HCT116 (cell line): Measurements from ENCODE around the gene R3HDML. TPM values are rescaled to one million over a fixed set of nuclear protein-coding genes. Genes with fewer than 3 reads are reported as not detected.

ENCODE experiments used
- ATAC-seq: fragments of 200-7000 bp; cut with Tn5 transposase; 2 replicates; pipeline ENCODE4 v1.9.1; 2020; ENCODE audit warnings: mild to moderate bottlenecking, moderate library complexity
- BruUV-seq: library from RNA; stranded (reverse); fragments of 400-500 nt; replicated peaks from 2 replicates; lab custom pipeline; 2021; lab: Mats Ljungman, UMichigan
- CTCF ChIA-PET: fragments of 300-600 bp; sonication (Branson Sonifier 250); formaldehyde crosslinking; loops from one replicate; lab custom pipeline; 2021; ENCODE audit warnings: antibody characterized with exemption; lab: Charles Lee
- POLR2A ChIA-PET: fragments of 300-600, 350-600 bp; sonication (Branson Sonifier 250); formaldehyde crosslinking; loops from one replicate; lab custom pipeline; 2021; ENCODE audit warnings: antibody characterized with exemption; lab: Charles Lee
- RAD21 ChIA-PET, 2 experiments: fragments of 300-600 bp; sonication (Branson Sonifier 250); formaldehyde crosslinking; loops; one replicate each; lab custom pipeline; 2023; ENCODE audit warnings: low total read pairs in 2 of 2; ENCODE audit not compliant: uncharacterized antibody in 2 of 2, unreplicated experiment in 2 of 2, low non-redundant PET in 1 of 2; lab: Charles Lee
- DNase-seq: peaks from one replicate; pipeline ENCODE4 v3.0.0-alpha.2; 2010; ENCODE audit warnings: low read depth, low spot score
- H2AFZ ChIP-seq: fragments of 200-600 bp; shearing (Covaris generic), sonication (generic); 2 replicates; pipeline ENCODE4 v1.6.1; 2017; ENCODE audit warnings: low read depth, mixed run types, mixed read lengths, antibody characterized with exemption, low read length; ENCODE audit not compliant: poor library complexity, severe bottlenecking
- H3K27ac ChIP-seq: 2 replicates; pipeline ENCODE4 v1.5.1; 2012; ENCODE audit warnings: low read depth, low read length
- H3K27me3 ChIP-seq: fragments of 200-600 bp; sonication (generic); 2 replicates; pipeline ENCODE4 v1.6.1; 2016; ENCODE audit warnings: mixed run types, low read length, mixed read lengths; ENCODE audit not compliant: insufficient read depth
- H3K36me3 ChIP-seq, 2 experiments: fragments of 200-500 bp in 1 of 2; fragments of 200-600 bp in 1 of 2; sonication (Bioruptor generic) in 1 of 2; sonication (generic) in 1 of 2; 2 replicates each; pipeline versions ENCODE4 v1.5.1 to v1.6.1; 2014 to 2016; ENCODE audit warnings: low read length in 2 of 2, inconsistent platforms in 1 of 2, mixed read lengths in 1 of 2, mixed run types in 1 of 2; ENCODE audit not compliant: insufficient read depth in 2 of 2, control insufficient read depth in 1 of 2
- H3K4me1 ChIP-seq, 2 experiments: fragments of 200-600 bp in 1 of 2; sonication (generic) in 1 of 2; 2 replicates each; pipeline versions ENCODE4 v1.5.1 to v1.6.1; 2012 to 2017; ENCODE audit warnings: low read length in 2 of 2, inconsistent platforms in 1 of 2, mild to moderate bottlenecking in 1 of 2, mixed read lengths in 1 of 2, mixed run types in 1 of 2, moderate library complexity in 1 of 2; ENCODE audit not compliant: insufficient read depth in 2 of 2, control insufficient read depth in 1 of 2
- H3K4me2 ChIP-seq: fragments of 200-600 bp; sonication (generic); 2 replicates; pipeline ENCODE4 v1.6.1; 2017; ENCODE audit warnings: mixed run types, low read length, mixed read lengths
- H3K4me3 ChIP-seq, 2 experiments: fragments of 200-600 bp in 1 of 2; sonication (generic) in 1 of 2; replicated peaks in 1 of 2; 2 replicates each; pipeline ENCODE4 v1.5.1; 2011 to 2016; ENCODE audit warnings: low read length in 2 of 2, control low read depth in 1 of 2, low read depth in 1 of 2, mild to moderate bottlenecking in 1 of 2, mixed read lengths in 1 of 2, mixed run types in 1 of 2
- H3K79me2 ChIP-seq: fragments of 200-600 bp; sonication (generic); 2 replicates; pipeline ENCODE4 v1.6.1; 2017; ENCODE audit warnings: mild to moderate bottlenecking, mixed run types, low read length, moderate library complexity, mixed read lengths; ENCODE audit not compliant: insufficient read depth
- H3K9ac ChIP-seq: fragments of 200-600 bp; sonication (generic); 2 replicates; pipeline ENCODE4 v1.6.1; 2016; ENCODE audit warnings: low read length, mixed read lengths
- H3K9me2 ChIP-seq: fragments of 200-600 bp; sonication (generic), shearing (Covaris generic); 2 replicates; pipeline ENCODE4 v1.6.1; 2017; ENCODE audit warnings: mixed run types, mild to moderate bottlenecking, moderate library complexity; ENCODE audit not compliant: insufficient read depth
- H3K9me3 ChIP-seq, 2 experiments: fragments of 200-500 bp in 1 of 2; fragments of 200-600 bp in 1 of 2; sonication (Bioruptor generic) in 1 of 2; sonication (generic) in 1 of 2; 2 replicates each; pipeline ENCODE4 v1.6.1; 2014 to 2017; ENCODE audit warnings: low read length in 2 of 2, mixed read lengths in 2 of 2, inconsistent platforms in 1 of 2, low read depth in 1 of 2, mild to moderate bottlenecking in 1 of 2, mixed run types in 1 of 2, moderate library complexity in 1 of 2; ENCODE audit not compliant: control insufficient read depth in 1 of 2, insufficient read depth in 1 of 2
- H4K20me1 ChIP-seq: fragments of 200-600 bp; sonication (generic), shearing (Covaris generic); 2 replicates; pipeline ENCODE4 v1.6.1; 2017; ENCODE audit warnings: mixed run types, mild to moderate bottlenecking, moderate library complexity; ENCODE audit not compliant: insufficient read depth
- CBX3 ChIP-seq: IDR thresholded peaks from 2 replicates; pipeline ENCODE4 v1.6.1; 2012; ENCODE audit warnings: low read depth
- CTCF ChIP-seq, 3 experiments: fragments of 200-600 bp in 1 of 3; sonication (generic) in 1 of 3; IDR thresholded peaks in 2 of 3; conservative IDR thresholded peaks in 1 of 3; 2 replicates each; pipeline ENCODE4 v1.5.1; 2012 to 2017; ENCODE audit warnings: low read depth in 2 of 3, low read length in 2 of 3, antibody characterized with exemption in 1 of 3, borderline replicate concordance in 1 of 3, control low read depth in 1 of 3, mild to moderate bottlenecking in 1 of 3, mixed read lengths in 1 of 3, mixed run types in 1 of 3, moderate library complexity in 1 of 3; ENCODE audit not compliant: insufficient read depth in 1 of 3
- RAD21 ChIP-seq: IDR thresholded peaks from 2 replicates; pipeline ENCODE4 v1.6.1; 2012; ENCODE audit warnings: low read depth, mild to moderate bottlenecking
- SRF ChIP-seq: IDR thresholded peaks from 2 replicates; pipeline ENCODE4 v1.6.1; 2012; ENCODE audit warnings: low read depth
- intact Hi-C: fragments of 100-400 bp; cut with micrococcal nuclease; formaldehyde crosslinking; loops from 2 replicates; pipeline ENCODE4 v1.10.0; 2022
- total RNA-seq: library from RNA; stranded (reverse); gene quantifications from one replicate; pipeline ENCODE4 v1.2.1, GENCODE V29; 2021; ENCODE audit not compliant: unreplicated experiment

The R3HDML gene
- total RNA-seq, 1 experiment from 2014 or later: not detected

GRCh38 chr20:44384423-44385027, 47.7 kb downstream of the R3HDML start:
- ChIA-PET CTCF (interaction anchor here (0.7 to 6.8 kb wide), 19 partner anchors 10 to 299 kb away, joined by 3 to 114 read pairs (median 6); no protein-coding TSS in a partner anchor), RAD21 (interaction anchor here (0.6 to 1.3 kb wide), 4 partner anchors 13 to 297 kb away, joined by 3 to 4 read pairs (median 4); no protein-coding TSS in a partner anchor), POLR2A (interaction anchor here (0.6 to 1.9 kb wide), 4 partner anchors 10 to 224 kb away, joined by 3 to 5 read pairs (median 4); no protein-coding TSS in a partner anchor)
- DNase-seq: peak; percentile 54
- Histone ChIP-seq H3K36me3 (no peaks in the 10 kb centered on the region), H3K27me3 (no peaks in the 10 kb centered on the region), H3K27ac (no peak overlapping the region), H3K9me2 (no peaks in the 10 kb centered on the region), H3K4me3 (no peak overlapping the region), H4K20me1 (no peaks in the 10 kb centered on the region), H3K9me3 (no peaks in the 10 kb centered on the region), H3K9ac (no peak overlapping the region), H3K4me1 (peaks cover 0 to 21% of the 10 kb centered on the region in 2 experiments; a peak in 2 of 4 replicates), H2AFZ (no peak overlapping the region), H3K79me2 (no peaks in the 10 kb centered on the region), H3K4me2 (peak overlapping the region; percentile 31; the same call in 1 of the 2 replicates)
- TF ChIP-seq CTCF (IDR thresholded peaks at IDR 0.05 in 2 of 3, conservative IDR thresholded peaks at IDR 0.05 in 1 of 3; ENCODE audit: borderline replicate concordance in 1 of 3, insufficient read depth in 1 of 3, low read depth in 2 of 3, low read length in 2 of 3) (peak; percentile 66 to 95 (median 92)), RAD21 (peak; percentile 60; the same call in 1 of the 2 replicates), CBX3 (peak; percentile 51; the same call in 1 of the 2 replicates), SRF (no peak)
- ATAC-seq: peak; percentile 68
- BruUV-seq: no TSS peak
- intact Hi-C loops: loop anchor here (5.0 kb wide), 1 partner anchor 267 kb away; no protein-coding TSS in a partner anchor
